IMR-90 (cell line): ENCODE data around the gene U2SURP. TPM values are rescaled to one million over a fixed set of nuclear protein-coding genes. Genes with fewer than 3 reads are reported as not detected.

Experiments
- ATAC-seq: fragments of 200-7000 bp; cut with Tn5 transposase; 2 replicates; pipeline ENCODE4 v1.9.1; 2020; ENCODE audit warnings: low read depth, mild to moderate bottlenecking, moderate library complexity
- BruUV-seq: library from RNA; stranded (reverse); fragments of 400-500 nt; replicated peaks from 2 replicates; lab custom pipeline; 2021; lab: Mats Ljungman, UMichigan
- CTCF ChIA-PET: fragments of 300-600 bp; formaldehyde crosslinking; extraction: SDS; loops from one replicate; lab custom pipeline; 2021; ENCODE audit warnings: antibody characterized with exemption; lab: Yijun Ruan, JAX
- POLR2A ChIA-PET: fragments of 300-600 bp; sonication (Branson Sonifier 250); formaldehyde crosslinking; loops from one replicate; lab custom pipeline; 2022; ENCODE audit warnings: antibody characterized with exemption; ENCODE audit not compliant: unreplicated experiment; lab: Charles Lee
- DNase-seq: peaks from one replicate; pipeline ENCODE4 v3.0.0; 2013
- H2AFZ ChIP-seq: replicated peaks from 2 replicates; pipeline ENCODE3; 2013; ENCODE audit warnings: low read length, mild to moderate bottlenecking; ENCODE audit not compliant: poor library complexity
- H2AK5ac ChIP-seq: 2 replicates; pipeline ENCODE4 v1.6.1; 2013; ENCODE audit warnings: low read depth, low read length, inconsistent platforms
- H2AK9ac ChIP-seq: replicated peaks from 2 replicates; pipeline ENCODE3; 2013; ENCODE audit warnings: mild to moderate bottlenecking, low read depth, low read length, moderate library complexity; ENCODE audit not compliant: poor library complexity
- H2BK120ac ChIP-seq: 2 replicates; pipeline ENCODE4 v1.6.1; 2013; ENCODE audit warnings: low read depth, low read length, inconsistent platforms
- H2BK15ac ChIP-seq: 3 replicates; pipeline ENCODE4 v1.6.1; 2013; ENCODE audit warnings: low read depth, low read length, inconsistent platforms
- H2BK20ac ChIP-seq: 2 replicates; pipeline ENCODE4 v1.6.1; 2013; ENCODE audit warnings: low read depth, mild to moderate bottlenecking, inconsistent platforms, low read length, moderate library complexity
- H2BK5ac ChIP-seq: 2 replicates; pipeline ENCODE4 v1.6.1; 2013; ENCODE audit warnings: mild to moderate bottlenecking, low read depth, low read length, inconsistent platforms; ENCODE audit not compliant: poor library complexity, severe bottlenecking
- H3K14ac ChIP-seq: replicated peaks from 2 replicates; pipeline ENCODE4 v1.6.1; 2013; ENCODE audit warnings: low read depth, low read length, inconsistent platforms
- H3K18ac ChIP-seq: 2 replicates; pipeline ENCODE4 v1.6.1; 2013; ENCODE audit warnings: low read depth, low read length, control low read depth
- H3K23ac ChIP-seq: 2 replicates; pipeline ENCODE4 v1.6.1; 2013; ENCODE audit warnings: low read depth, low read length, inconsistent platforms
- H3K27ac ChIP-seq: 2 replicates; pipeline ENCODE4 v1.5.1; 2013; ENCODE audit warnings: mild to moderate bottlenecking, control low read depth, low read length; ENCODE audit not compliant: insufficient read depth
- H3K27me3 ChIP-seq: 2 replicates; pipeline ENCODE4 v1.6.1; 2013; ENCODE audit warnings: low read length; ENCODE audit not compliant: control insufficient read depth, insufficient read depth
- H3K36me3 ChIP-seq: 2 replicates; pipeline ENCODE4 v1.6.1; 2013; ENCODE audit warnings: low read length, mixed read lengths; ENCODE audit not compliant: control insufficient read depth, insufficient read depth
- H3K4ac ChIP-seq: 2 replicates; pipeline ENCODE4 v1.6.1; 2013; ENCODE audit warnings: low read depth, low read length, inconsistent platforms
- H3K4me1 ChIP-seq: 2 replicates; pipeline ENCODE4 v1.6.1; 2013; ENCODE audit warnings: low read length, mixed read lengths; ENCODE audit not compliant: control insufficient read depth, insufficient read depth
- H3K4me2 ChIP-seq: 2 replicates; pipeline ENCODE4 v1.6.1; 2013; ENCODE audit warnings: low read depth, mild to moderate bottlenecking, control low read depth, low read length, moderate library complexity
- H3K4me3 ChIP-seq: 2 replicates; pipeline ENCODE4 v1.5.1; 2013; ENCODE audit warnings: low read depth, mild to moderate bottlenecking, control low read depth, low read length, moderate library complexity; ENCODE audit not compliant: insufficient read depth
- H3K56ac ChIP-seq: 2 replicates; pipeline ENCODE4 v1.6.1; 2013; ENCODE audit warnings: low read length, inconsistent platforms; ENCODE audit not compliant: insufficient read depth; ENCODE audit errors: extremely low read depth
- H3K79me1 ChIP-seq, 2 experiments: 2 replicates each; pipeline ENCODE4 v1.6.1; 2013; ENCODE audit warnings: low read length in 2 of 2, inconsistent platforms in 1 of 2, low read depth in 1 of 2
- H3K9ac ChIP-seq: 2 replicates; pipeline ENCODE4 v1.6.1; 2013; ENCODE audit warnings: low read depth, low read length, control low read depth
- H3K9me1 ChIP-seq: 2 replicates; pipeline ENCODE4 v1.6.1; 2013; ENCODE audit warnings: low read length, inconsistent platforms; ENCODE audit not compliant: insufficient read depth
- H3K9me3 ChIP-seq: 2 replicates; pipeline ENCODE4 v1.6.1; 2013; ENCODE audit warnings: low read length; ENCODE audit not compliant: control insufficient read depth, insufficient read depth
- H4K20me1 ChIP-seq: 2 replicates; pipeline ENCODE4 v1.6.1; 2013; ENCODE audit warnings: low read length, inconsistent platforms; ENCODE audit not compliant: insufficient read depth
- H4K5ac ChIP-seq: 2 replicates; pipeline ENCODE4 v1.6.1; 2013; ENCODE audit warnings: mild to moderate bottlenecking, low read depth, low read length, control low read depth
- H4K8ac ChIP-seq, 2 experiments: 2 replicates each; pipeline ENCODE4 v1.6.1; 2013; ENCODE audit warnings: low read depth in 2 of 2, low read length in 2 of 2, control low read depth in 1 of 2, inconsistent platforms in 1 of 2
- H4K91ac ChIP-seq: 2 replicates; pipeline ENCODE4 v1.6.1; 2013; ENCODE audit warnings: low read depth, low read length, inconsistent platforms; ENCODE audit not compliant: insufficient read depth
- BHLHE40 ChIP-seq: fragments of 150-350 bp; IDR thresholded peaks from 2 replicates; pipeline ENCODE4 v1.6.1; 2016; ENCODE audit warnings: mild to moderate bottlenecking, low read depth, low read length
- CEBPB ChIP-seq: IDR thresholded peaks from 2 replicates; pipeline ENCODE4 v1.6.1; 2012; ENCODE audit warnings: low read depth, low read length, improper control_type of control experiment
- CTCF ChIP-seq: conservative IDR thresholded peaks from 2 replicates; pipeline ENCODE4 v1.5.1; 2012; ENCODE audit warnings: mild to moderate bottlenecking, low read depth, low read length, improper control_type of control experiment
- ELK1 ChIP-seq: fragments of 150-350 bp; IDR thresholded peaks from 2 replicates; pipeline ENCODE4 v1.6.1; 2016; ENCODE audit warnings: low read depth, mild to moderate bottlenecking, low read length, moderate library complexity, borderline replicate concordance
- FOS ChIP-seq: fragments of 150-350 bp; IDR thresholded peaks from 2 replicates; pipeline ENCODE4 v1.6.1; 2016; ENCODE audit warnings: low read depth, low read length
- MAFK ChIP-seq: IDR thresholded peaks from 2 replicates; pipeline ENCODE4 v1.6.1; 2012; ENCODE audit warnings: low read depth, low read length, improper control_type of control experiment
- MAZ ChIP-seq: IDR thresholded peaks from 2 replicates; pipeline ENCODE4 v1.6.1; 2012; ENCODE audit warnings: low read depth, mild to moderate bottlenecking, low read length, improper control_type of control experiment, moderate library complexity, borderline replicate concordance
- MXI1 ChIP-seq: IDR thresholded peaks from 2 replicates; pipeline ENCODE4 v1.6.1; 2012; ENCODE audit warnings: low read depth, mild to moderate bottlenecking, low read length, moderate library complexity, borderline replicate concordance
- NFE2L2 ChIP-seq: fragments of 150-350 bp; IDR thresholded peaks from 2 replicates; pipeline ENCODE4 v1.6.1; 2016; ENCODE audit warnings: low read depth, mild to moderate bottlenecking, low read length
- POLR2A ChIP-seq: IDR thresholded peaks from 2 replicates; pipeline ENCODE4 v1.6.1; 2012; ENCODE audit warnings: mild to moderate bottlenecking, low read depth, low read length
- RAD21 ChIP-seq: IDR thresholded peaks from 2 replicates; pipeline ENCODE4 v1.6.1; 2012; ENCODE audit warnings: low read length, improper control_type of control experiment
- RCOR1 ChIP-seq: IDR thresholded peaks from 2 replicates; pipeline ENCODE4 v1.6.1; 2012; ENCODE audit warnings: mild to moderate bottlenecking, low read length, improper control_type of control experiment; ENCODE audit not compliant: insufficient replicate concordance
- RFX5 ChIP-seq: IDR thresholded peaks from 2 replicates; pipeline ENCODE4 v1.8.0; 2012; ENCODE audit warnings: low read depth, mild to moderate bottlenecking, low read length, moderate library complexity
- SMC3 ChIP-seq: fragments of 150-350 bp; IDR thresholded peaks from 2 replicates; pipeline ENCODE4 v1.6.1; 2016; ENCODE audit warnings: low read depth, mild to moderate bottlenecking, antibody characterized with exemption, low read length, moderate library complexity
- USF2 ChIP-seq: fragments of 150-350 bp; IDR thresholded peaks from 2 replicates; pipeline ENCODE4 v1.6.1; 2017; ENCODE audit warnings: mild to moderate bottlenecking, antibody characterized with exemption, low read length, low read depth
- WGBS, 2 experiments: methylation state at CpG; one replicate each; pipeline versions ENCODE4 v1.1.5 to v1.1.7; 2013; ENCODE audit warnings: missing lambda C conversion rate in 2 of 2; ENCODE audit not compliant: insufficient read length in 1 of 2; ENCODE audit errors: extremely low coverage in 2 of 2; 5-methylcytosine and 5-hydroxymethylcytosine counted together
- dilution Hi-C: fragments of 300-500 bp; cut with HindIII; formaldehyde crosslinking; loops from one replicate; pipeline ENCODE4 v1.14.3; 2018; ENCODE audit warnings: low sequenced_read_pairs; ENCODE audit not compliant: unreplicated experiment
- in situ Hi-C: fragments of 300-500 bp; cut with MboI; formaldehyde crosslinking; loops from 3 replicates; pipeline ENCODE4 v1.14.3; 2019; ENCODE audit warnings: low sequenced_read_pairs, inconsistent platforms, mixed read lengths
- intact Hi-C: fragments of 100-400 bp; cut with micrococcal nuclease; formaldehyde crosslinking; loops from 2 replicates; pipeline ENCODE4 v1.10.0; 2022
- polyA plus RNA-seq, 3 experiments: library from polyadenylated mRNA; depleted of rRNA; stranded (reverse); fragments of >200 nt; gene quantifications; 2 replicates each; pipeline ENCODE4 v1.2.3, GENCODE V29; 2012; ENCODE audit warnings: low replicate concordance in 1 of 3
- total RNA-seq: library from RNA; depleted of rRNA; stranded (reverse); fragments of >200 nt; gene quantifications from 2 replicates; pipeline ENCODE4 v1.2.3, GENCODE V29; 2012

The U2SURP gene
- total and polyA plus RNA-seq, 2 of the 4 experiments (the other 2 are of a cell fraction): 24.8 to 29.4 TPM

GRCh38 chr3:143099210-143099609, 97.8 kb downstream of the U2SURP start:
- ChIA-PET POLR2A (no interaction called here), CTCF (interaction anchor here (0.6 kb wide), 1 partner anchor 545 kb away, joined by 7 read pairs; no protein-coding TSS in a partner anchor)
- Histone ChIP-seq H3K4me2 (no peak overlapping the region), H3K23ac (no peak overlapping the region), H3K27me3 (peaks cover 17% of the 10 kb centered on the region), H3K9ac (no peak overlapping the region), H4K91ac (no peak overlapping the region), H3K18ac (no peak overlapping the region), H3K79me1 (no peaks in the 10 kb centered on the region), H2BK15ac (no peak overlapping the region), H3K9me1 (no peaks in the 10 kb centered on the region), H3K4ac (no peak overlapping the region), H4K20me1 (no peaks in the 10 kb centered on the region), H3K4me1 (no peaks in the 10 kb centered on the region), H4K5ac (no peak overlapping the region), H2AK5ac (no peak overlapping the region), H2AK9ac (no peak overlapping the region), H2BK120ac (no peak overlapping the region), H3K4me3 (no peak overlapping the region), H3K56ac (no peak overlapping the region), H2BK20ac (no peak overlapping the region), H2BK5ac (no peak overlapping the region), H3K9me3 (0 out of 2 replicates have a peak, but pooled peaks cover 2% of the 10 kb centered on the region), H3K14ac (no peak overlapping the region), H4K8ac (no peak overlapping the region), H2AFZ (no peak overlapping the region), H3K36me3 (no peaks in the 10 kb centered on the region), H3K27ac (no peak overlapping the region)
- WGBS, 2 experiments: 33% methylated on average over 1 of the region's 3 CpGs; no CpG with 5 or more reads in 1 of the 2 experiments
- intact Hi-C loops (no loop called here), dilution Hi-C loops (no loop called here), in situ Hi-C loops (no loop called here)
- no TSS peak for BruUV-seq
- DNase-seq (no peak), ATAC-seq (no peak)
- TF ChIP-seq CEBPB (no peak), RFX5 (no peak), SMC3 (no peak), MXI1 (no peak), RAD21 (no peak), CTCF (no peak), USF2 (no peak), NFE2L2 (no peak), POLR2A (no peak), MAFK (no peak), ELK1 (no peak), FOS (no peak), BHLHE40 (no peak), MAZ (no peak), RCOR1 (no peak)
